ENCODE results near the gene ONECUT1. TPM values are rescaled to one million over a fixed set of nuclear protein-coding genes. Genes with fewer than 3 reads are reported as not detected.

ONECUT1 gene
- total RNA-seq, 1 donor from 2014 or later, result not detected

- no peak overlapping the region for H3K27ac ChIP-seq (ENCODE audit: low read depth, low read length)
- H3K9ac ChIP-seq (ENCODE audit: low read depth in 1 of 3, low read length in 3 of 3), result no peak overlapping the region
- no peaks in the 10 kb centered on the region for H3K27me3 ChIP-seq (ENCODE audit: control insufficient read depth in 3 of 3, insufficient read depth in 3 of 3, low read length in 3 of 3)
- H3K4me1 ChIP-seq (ENCODE audit: control insufficient read depth in 3 of 3, insufficient read depth in 3 of 3, low read length in 3 of 3), result peaks cover 18 to 27% (median 22%) of the 10 kb centered on the region in 3 donors
- H3K36me3 ChIP-seq (ENCODE audit: control insufficient read depth in 3 of 3, insufficient read depth in 3 of 3, low read length in 3 of 3), result no peaks in the 10 kb centered on the region
- H3K9me3 ChIP-seq (ENCODE audit: control insufficient read depth in 3 of 3, low read length in 3 of 3), result no peaks in the 10 kb centered on the region
- H3K4me3 ChIP-seq (ENCODE audit: low read length in 3 of 3), result no peak overlapping the region
Measured at GRCh38 chr15:52735231-52736089, 54.7 kb downstream of the ONECUT1 start.

DNA sequence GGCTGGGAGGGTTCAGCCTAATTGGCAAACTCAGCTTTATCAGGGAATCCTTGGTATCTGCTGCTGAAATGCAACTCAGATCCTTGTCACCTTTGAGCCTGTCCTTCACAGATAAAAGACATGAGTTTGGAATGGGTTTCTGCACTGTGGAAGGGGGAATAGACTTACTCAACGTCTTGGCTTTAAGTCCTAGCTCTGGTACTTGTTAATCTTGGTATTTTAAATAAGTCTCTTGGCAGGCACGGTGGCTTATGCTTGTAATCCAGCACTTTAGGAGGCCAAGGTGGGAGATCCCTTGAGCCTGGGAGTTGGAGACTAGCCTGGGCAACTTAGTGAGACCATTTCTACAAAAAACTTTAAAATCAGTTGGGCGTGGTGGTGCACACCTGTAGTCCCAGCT is 55.8 kb downstream of the ONECUT1 start:
- Histone ChIP-seq H3K27me3 (ENCODE audit: control insufficient read depth in 3 of 3, insufficient read depth in 3 of 3, low read length in 3 of 3) (no peaks in the 10 kb centered on the region), H3K9ac (ENCODE audit: low read depth in 1 of 3, low read length in 3 of 3) (no peak overlapping the region), H3K4me1 (ENCODE audit: control insufficient read depth in 3 of 3, insufficient read depth in 3 of 3, low read length in 3 of 3) (peaks cover 24 to 30% (median 29%) of the 10 kb centered on the region in 3 donors), H3K27ac (ENCODE audit: low read depth, low read length) (peak overlapping the region; percentile 50), H3K9me3 (ENCODE audit: control insufficient read depth in 3 of 3, low read length in 3 of 3) (no peaks in the 10 kb centered on the region), H3K36me3 (ENCODE audit: control insufficient read depth in 3 of 3, insufficient read depth in 3 of 3, low read length in 3 of 3) (no peaks in the 10 kb centered on the region), H3K4me3 (ENCODE audit: low read length in 3 of 3) (no peak overlapping the region)

- Histone ChIP-seq H3K27me3 (ENCODE audit: control insufficient read depth in 3 of 3, insufficient read depth in 3 of 3, low read length in 3 of 3) (no peaks in the 10 kb centered on the region), H3K9ac (ENCODE audit: low read depth in 1 of 3, low read length in 3 of 3) (no peak overlapping the region), H3K4me3 (ENCODE audit: low read length in 3 of 3) (no peak overlapping the region), H3K27ac (ENCODE audit: low read depth, low read length) (peak overlapping the region; percentile 50), H3K4me1 (ENCODE audit: control insufficient read depth in 3 of 3, insufficient read depth in 3 of 3, low read length in 3 of 3) (peaks cover 24 to 30% (median 29%) of the 10 kb centered on the region in 3 donors), H3K9me3 (ENCODE audit: control insufficient read depth in 3 of 3, low read length in 3 of 3) (no peaks in the 10 kb centered on the region), H3K36me3 (ENCODE audit: control insufficient read depth in 3 of 3, insufficient read depth in 3 of 3, low read length in 3 of 3) (no peaks in the 10 kb centered on the region)
Measured at GRCh38 chr15:52733696-52734255, 56.4 kb downstream of the ONECUT1 start.

DNA sequence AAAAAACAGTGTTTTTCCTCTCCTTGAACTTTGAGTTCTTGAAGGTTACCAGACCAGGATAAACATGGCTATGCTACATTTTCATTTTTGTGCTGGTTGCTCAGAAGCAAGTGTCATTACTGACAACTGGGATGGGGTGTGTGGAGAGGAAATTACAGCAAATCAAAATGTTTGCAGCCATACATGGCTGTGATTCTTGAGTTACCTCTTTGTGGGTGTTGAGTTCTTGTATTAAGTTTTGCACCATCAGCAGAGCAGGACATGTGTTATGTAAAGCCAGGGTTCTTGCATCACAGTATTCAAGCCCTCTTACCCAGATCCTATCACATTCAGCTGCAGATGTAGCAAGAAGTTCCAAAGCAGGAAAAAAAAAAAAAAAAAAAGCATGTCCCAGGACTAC is 57.0 kb downstream of the ONECUT1 start:
- H3K4me1 ChIP-seq (ENCODE audit: control insufficient read depth in 3 of 3, insufficient read depth in 3 of 3, low read length in 3 of 3), result peaks cover 24 to 30% (median 29%) of the 10 kb centered on the region in 3 donors

DNA sequence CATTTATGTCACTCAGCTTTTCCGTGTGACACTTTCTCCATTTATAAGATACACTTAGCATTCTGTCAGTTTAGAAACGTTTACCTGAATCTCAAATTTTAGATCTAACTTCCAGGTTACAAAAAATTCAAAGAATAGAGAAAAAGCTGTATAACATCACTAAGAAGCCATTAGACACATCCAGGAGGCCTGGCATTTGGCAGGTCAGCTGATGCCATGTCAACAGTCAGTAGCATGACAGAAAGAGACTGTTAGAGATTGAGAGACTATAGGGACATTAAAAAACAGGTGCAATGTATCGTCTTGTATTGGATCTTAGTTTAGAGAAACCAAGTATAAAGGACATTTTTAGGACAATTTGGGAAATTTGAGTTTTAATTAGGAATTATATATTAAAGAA is 57.6 kb downstream of the ONECUT1 start:
- Histone ChIP-seq H3K27me3 (ENCODE audit: control insufficient read depth in 3 of 3, insufficient read depth in 3 of 3, low read length in 3 of 3) (no peaks in the 10 kb centered on the region), H3K9me3 (ENCODE audit: control insufficient read depth in 3 of 3, low read length in 3 of 3) (no peaks in the 10 kb centered on the region), H3K9ac (ENCODE audit: low read depth in 1 of 3, low read length in 3 of 3) (no peak overlapping the region), H3K4me3 (ENCODE audit: low read length in 3 of 3) (no peak overlapping the region), H3K27ac (ENCODE audit: low read depth, low read length) (no peak overlapping the region), H3K4me1 (ENCODE audit: control insufficient read depth in 3 of 3, insufficient read depth in 3 of 3, low read length in 3 of 3) (peaks cover 24 to 30% (median 29%) of the 10 kb centered on the region in 3 donors), H3K36me3 (ENCODE audit: control insufficient read depth in 3 of 3, insufficient read depth in 3 of 3, low read length in 3 of 3) (no peaks in the 10 kb centered on the region)

More for the DNA sequence above, 57.0 kb downstream of the ONECUT1 start:
- no peak overlapping the region for H3K9ac ChIP-seq (ENCODE audit: low read depth in 1 of 3, low read length in 3 of 3)
- H3K27me3 ChIP-seq (ENCODE audit: control insufficient read depth in 3 of 3, insufficient read depth in 3 of 3, low read length in 3 of 3), result no peaks in the 10 kb centered on the region
- H3K36me3 ChIP-seq (ENCODE audit: control insufficient read depth in 3 of 3, insufficient read depth in 3 of 3, low read length in 3 of 3), result no peaks in the 10 kb centered on the region
- no peak overlapping the region for H3K4me3 ChIP-seq (ENCODE audit: low read length in 3 of 3)
- H3K9me3 ChIP-seq (ENCODE audit: control insufficient read depth in 3 of 3, low read length in 3 of 3), result no peaks in the 10 kb centered on the region
- peak overlapping the region; percentile 50 for H3K27ac ChIP-seq (ENCODE audit: low read depth, low read length)

GRCh38 chr15:52731732-52732470 is 58.2 kb downstream of the ONECUT1 start:
- H3K9me3 ChIP-seq (ENCODE audit: control insufficient read depth in 3 of 3, low read length in 3 of 3), result no peaks in the 10 kb centered on the region
- H3K4me1 ChIP-seq (ENCODE audit: control insufficient read depth in 3 of 3, insufficient read depth in 3 of 3, low read length in 3 of 3), result peaks cover 24 to 30% (median 29%) of the 10 kb centered on the region in 3 donors
- H3K36me3 ChIP-seq (ENCODE audit: control insufficient read depth in 3 of 3, insufficient read depth in 3 of 3, low read length in 3 of 3), result no peaks in the 10 kb centered on the region
- peak overlapping the region; percentile 40 for H3K27ac ChIP-seq (ENCODE audit: low read depth, low read length)
- no peak overlapping the region for H3K4me3 ChIP-seq (ENCODE audit: low read length in 3 of 3)
- H3K9ac ChIP-seq (ENCODE audit: low read depth in 1 of 3, low read length in 3 of 3), result no peak overlapping the region
- H3K27me3 ChIP-seq (ENCODE audit: control insufficient read depth in 3 of 3, insufficient read depth in 3 of 3, low read length in 3 of 3), result no peaks in the 10 kb centered on the region

DNA sequence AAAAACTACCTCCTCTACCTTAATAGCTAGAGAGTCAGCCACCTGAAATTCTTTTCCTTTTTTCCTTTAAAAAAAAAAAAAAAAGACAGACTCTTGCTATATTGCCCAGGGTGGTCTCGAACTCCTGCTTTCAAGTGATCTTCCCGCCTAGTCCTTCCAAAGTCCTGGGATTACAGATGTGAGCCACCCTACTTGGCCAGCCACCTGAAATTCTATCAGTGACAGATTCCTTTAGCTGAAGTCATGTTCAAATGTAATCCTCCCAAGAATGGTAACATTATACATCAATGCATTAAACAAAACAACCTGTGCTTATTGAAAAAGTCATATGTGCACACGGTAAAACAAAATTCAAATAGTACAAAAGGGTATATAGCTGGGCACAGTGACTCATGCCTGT is 59.1 kb downstream of the ONECUT1 start:
- H3K27me3 ChIP-seq (ENCODE audit: control insufficient read depth in 3 of 3, insufficient read depth in 3 of 3, low read length in 3 of 3), result no peaks in the 10 kb centered on the region
- H3K9ac ChIP-seq (ENCODE audit: low read depth in 1 of 3, low read length in 3 of 3), result no peak overlapping the region
- no peak overlapping the region for H3K4me3 ChIP-seq (ENCODE audit: low read length in 3 of 3)
- H3K4me1 ChIP-seq (ENCODE audit: control insufficient read depth in 3 of 3, insufficient read depth in 3 of 3, low read length in 3 of 3), result peaks cover 24 to 30% (median 29%) of the 10 kb centered on the region in 3 donors
- no peak overlapping the region for H3K27ac ChIP-seq (ENCODE audit: low read depth, low read length)
- H3K36me3 ChIP-seq (ENCODE audit: control insufficient read depth in 3 of 3, insufficient read depth in 3 of 3, low read length in 3 of 3), result no peaks in the 10 kb centered on the region
- no peaks in the 10 kb centered on the region for H3K9me3 ChIP-seq (ENCODE audit: control insufficient read depth in 3 of 3, low read length in 3 of 3)

DNA sequence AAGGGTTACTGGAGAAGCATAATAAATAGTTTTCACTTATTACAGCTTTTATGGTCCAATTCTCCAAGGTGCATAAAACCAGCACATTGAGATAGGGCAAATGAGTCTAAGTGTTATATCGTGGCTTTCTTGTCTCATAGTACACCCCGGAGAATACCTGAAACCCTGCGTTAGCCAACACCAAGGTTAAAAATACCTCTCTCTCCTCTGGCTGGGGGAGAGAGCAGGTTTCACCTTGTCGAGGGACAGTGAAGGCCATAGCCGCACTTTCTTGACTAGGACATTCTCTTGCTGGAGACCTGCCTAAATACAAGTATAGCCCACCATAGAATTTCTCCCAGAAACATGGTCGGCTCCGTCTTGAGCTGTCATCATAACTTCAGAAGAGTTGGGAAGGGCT is 59.5 kb downstream of the ONECUT1 start:
- Histone ChIP-seq H3K4me1 (ENCODE audit: control insufficient read depth in 3 of 3, insufficient read depth in 3 of 3, low read length in 3 of 3) (peaks cover 24 to 30% (median 29%) of the 10 kb centered on the region in 3 donors), H3K4me3 (ENCODE audit: low read length in 3 of 3) (no peak overlapping the region), H3K9me3 (ENCODE audit: control insufficient read depth in 3 of 3, low read length in 3 of 3) (no peaks in the 10 kb centered on the region), H3K9ac (ENCODE audit: low read depth in 1 of 3, low read length in 3 of 3) (no peak overlapping the region), H3K27me3 (ENCODE audit: control insufficient read depth in 3 of 3, insufficient read depth in 3 of 3, low read length in 3 of 3) (no peaks in the 10 kb centered on the region), H3K27ac (ENCODE audit: low read depth, low read length) (no peak overlapping the region), H3K36me3 (ENCODE audit: control insufficient read depth in 3 of 3, insufficient read depth in 3 of 3, low read length in 3 of 3) (no peaks in the 10 kb centered on the region)

DNA sequence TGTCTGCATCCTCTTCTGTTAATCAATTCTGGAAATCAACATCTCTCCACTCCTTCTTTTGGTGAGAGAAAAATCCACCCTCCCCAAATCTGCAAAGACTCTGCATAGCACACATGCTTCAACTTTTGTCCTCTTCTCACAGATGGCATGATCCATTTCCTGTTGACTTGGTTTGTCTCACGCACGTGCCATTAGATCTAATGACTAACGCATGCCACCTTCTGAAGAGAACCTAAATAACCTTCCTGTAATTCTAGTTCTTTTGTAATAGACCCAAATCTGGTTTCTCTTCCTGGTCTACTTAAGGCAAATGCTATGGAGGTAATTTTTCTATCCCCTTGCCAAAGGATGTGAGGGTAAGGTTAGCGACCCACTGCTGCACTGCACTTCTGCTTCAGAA is 60.0 kb downstream of the ONECUT1 start:
- Histone ChIP-seq H3K27ac (ENCODE audit: low read depth, low read length) (no peak overlapping the region), H3K27me3 (ENCODE audit: control insufficient read depth in 3 of 3, insufficient read depth in 3 of 3, low read length in 3 of 3) (no peaks in the 10 kb centered on the region), H3K4me3 (ENCODE audit: low read length in 3 of 3) (no peak overlapping the region), H3K9ac (ENCODE audit: low read depth in 1 of 3, low read length in 3 of 3) (no peak overlapping the region), H3K36me3 (ENCODE audit: control insufficient read depth in 3 of 3, insufficient read depth in 3 of 3, low read length in 3 of 3) (no peaks in the 10 kb centered on the region), H3K4me1 (ENCODE audit: control insufficient read depth in 3 of 3, insufficient read depth in 3 of 3, low read length in 3 of 3) (peaks cover 24 to 30% (median 29%) of the 10 kb centered on the region in 3 donors), H3K9me3 (ENCODE audit: control insufficient read depth in 3 of 3, low read length in 3 of 3) (no peaks in the 10 kb centered on the region)

DNA sequence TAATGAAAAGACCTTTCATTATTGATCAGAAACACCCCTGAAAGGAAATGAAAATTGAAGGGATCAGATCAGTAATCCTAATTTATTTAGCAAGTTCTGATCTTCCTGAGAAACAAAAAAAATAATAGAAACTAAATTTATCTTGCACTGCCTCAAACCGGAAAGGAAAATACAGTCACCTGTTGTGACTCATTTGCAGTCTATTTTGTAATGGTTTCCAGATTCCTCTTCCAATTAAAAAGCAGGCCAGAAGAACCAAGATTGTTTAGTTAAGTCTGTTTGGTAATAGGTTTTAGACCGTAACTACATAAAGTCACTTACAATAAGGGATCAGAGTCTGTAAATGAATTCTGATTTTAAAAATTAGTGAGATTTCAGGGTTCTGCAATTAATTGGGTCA is 61.2 kb downstream of the ONECUT1 start:
- no peaks in the 10 kb centered on the region for H3K9me3 ChIP-seq (ENCODE audit: control insufficient read depth in 3 of 3, low read length in 3 of 3)
- H3K4me1 ChIP-seq (ENCODE audit: control insufficient read depth in 3 of 3, insufficient read depth in 3 of 3, low read length in 3 of 3), result peaks cover 22 to 24% (median 24%) of the 10 kb centered on the region in 3 donors
- no peak overlapping the region for H3K27ac ChIP-seq (ENCODE audit: low read depth, low read length)
- no peaks in the 10 kb centered on the region for H3K27me3 ChIP-seq (ENCODE audit: control insufficient read depth in 3 of 3, insufficient read depth in 3 of 3, low read length in 3 of 3)
- no peaks in the 10 kb centered on the region for H3K36me3 ChIP-seq (ENCODE audit: control insufficient read depth in 3 of 3, insufficient read depth in 3 of 3, low read length in 3 of 3)
- H3K9ac ChIP-seq (ENCODE audit: low read depth in 1 of 3, low read length in 3 of 3), result no peak overlapping the region
- H3K4me3 ChIP-seq (ENCODE audit: low read length in 3 of 3), result no peak overlapping the region

Measured in skeletal muscle tissue (tissue), 4 donors.